ENCODE results near the gene PPP2R5D.

Gene PPP2R5D

GRCh38 chr6:42963855-42964605 lies 20.3 kb upstream of the PPP2R5D start:
- peak; percentile 55 for DNase-seq

- DNase-seq, result no peak
Measured at GRCh38 chr6:42966571-42966970, 17.8 kb upstream of the PPP2R5D start.

GRCh38 chr6:42967228-42967627 lies 17.1 kb upstream of the PPP2R5D start:
- DNase-seq, result no peak

- no peak for DNase-seq
Measured at GRCh38 chr6:42968126-42968701, 16.2 kb upstream of the PPP2R5D start.

- no peak for DNase-seq
Measured at GRCh38 chr6:42968783-42969182, 15.6 kb upstream of the PPP2R5D start.

- no peak for DNase-seq
Measured at GRCh38 chr6:42969431-42969830, 14.9 kb upstream of the PPP2R5D start.

GRCh38 chr6:42969934-42970333 lies 14.4 kb upstream of the PPP2R5D start:
- DNase-seq, result no peak

- DNase-seq, result no peak
Measured at GRCh38 chr6:42970871-42971612, 13.3 kb upstream of the PPP2R5D start.

GRCh38 chr6:42971746-42972327 lies 12.5 kb upstream of the PPP2R5D start:
- DNase-seq, result no peak

GRCh38 chr6:42973926-42974325 lies 10.4 kb upstream of the PPP2R5D start:
- no peak for DNase-seq

- DNase-seq, result no peak
Measured at GRCh38 chr6:42974919-42975505, 9.4 kb upstream of the PPP2R5D start.

- peak; percentile 27 for DNase-seq
Measured at GRCh38 chr6:42978487-42978838, 5.9 kb upstream of the PPP2R5D start.

GRCh38 chr6:42978839-42979522 lies 5.4 kb upstream of the PPP2R5D start, which contains the start of gene PEX6:
TSS of gene PEX6 (minus strand) at chr6:42979181. CDS start at chr6:42979150, 31 bp downstream.
- DNase-seq, result peak; percentile 97

GRCh38 chr6:42979523-42980177 lies 4.7 kb upstream of the PPP2R5D start:
- DNase-seq, result no peak

GRCh38 chr6:42981836-42982235 lies 2.5 kb upstream of the PPP2R5D start:
- DNase-seq, result no peak

GRCh38 chr6:42984924-42985475 lies 630 bp downstream of the PPP2R5D start:
- peak; percentile 11 for DNase-seq

- no peak for DNase-seq
Measured at GRCh38 chr6:42987533-42988451, 3.4 kb downstream of the PPP2R5D start.

- no peak for DNase-seq
Measured at GRCh38 chr6:42988486-42989020, 4.2 kb downstream of the PPP2R5D start.

GRCh38 chr6:42989923-42990322 lies 5.6 kb downstream of the PPP2R5D start:
- DNase-seq, result no peak

GRCh38 chr6:42993445-42993844 lies 9.1 kb downstream of the PPP2R5D start:
- DNase-seq, result no peak
